Thyroid gland (tissue), 4 donors: ENCODE measurements around the gene TTYH1. TPM values are rescaled to one million over a fixed set of nuclear protein-coding genes. Genes with fewer than 3 reads are reported as not detected.

Source experiments
- DNase-seq, 2 donors: peaks; one replicate each; pipeline ENCODE4 v3.0.0-alpha.2; 2019
- H3K27ac ChIP-seq, 3 donors: fragments of 200-600 bp; sonication (generic); 1 replicate in 2 of 3; 2 replicates in 1 of 3; pipeline ENCODE4 v1.5.1; 2016 to 2019; ENCODE audit warnings: mild to moderate bottlenecking in 1 of 3, moderate library complexity in 1 of 3
- H3K27me3 ChIP-seq: fragments of 200-600 bp; sonication (generic); one replicate; pipeline ENCODE4 v1.5.1; 2019
- H3K36me3 ChIP-seq, 2 donors: fragments of 200-600 bp; sonication (generic); one replicate each; pipeline ENCODE4 v1.5.1; 2016 to 2019
- H3K4me1 ChIP-seq, 2 donors: fragments of 200-600 bp; sonication (generic); one replicate each; pipeline ENCODE4 v1.5.1; 2017 to 2019
- H3K4me3 ChIP-seq, 3 donors: fragments of 200-600 bp; sonication (generic); replicated peaks in 1 of 3; 1 replicate in 2 of 3; 2 replicates in 1 of 3; pipeline ENCODE4 v1.5.1; 2016; ENCODE audit warnings: mild to moderate bottlenecking in 1 of 3
- H3K9me3 ChIP-seq: fragments of 200-600 bp; sonication (generic); one replicate; pipeline ENCODE4 v1.5.1; 2017
- POLR2A ChIP-seq, 2 donors: fragments of 450-650 bp; IDR thresholded peaks; one replicate each; pipeline ENCODE4 v1.6.1; 2017; ENCODE audit warnings: antibody characterized with exemption in 2 of 2, mild to moderate bottlenecking in 2 of 2, moderate library complexity in 1 of 2
- WGBS, 2 donors: methylation state at CpG; one replicate each; pipeline ENCODE4 v1.1.5; 2017; 5-methylcytosine and 5-hydroxymethylcytosine counted together
- intact Hi-C: fragments of 100-400 bp; cut with DNase I; formaldehyde crosslinking; loops from one replicate; pipeline ENCODE4 v1.15.1; 2023
- small RNA-seq: library from RNA; depleted of rRNA; stranded (forward); fragments of <200 nt; gene quantifications from one replicate; pipeline ENCODE3, GENCODE V24; 2016
- total RNA-seq, 4 donors: library from RNA; depleted of rRNA; stranded (reverse); fragments of >200 nt; gene quantifications; one replicate each; pipeline ENCODE4 v1.2.3, GENCODE V29; 2016
- TF ChIP-seq, protein P1 (sequence below), 6 experiments: fragments of 200-600 bp in 3 of 6; fragments of 450-650 bp in 3 of 6; sonication (generic) in 3 of 6; IDR thresholded peaks; one replicate each; pipeline ENCODE4 v1.5.1; 2016 to 2019; ENCODE audit warnings: antibody characterized with exemption in 6 of 6, mild to moderate bottlenecking in 2 of 6, inconsistent platforms in 1 of 6, moderate library complexity in 1 of 6

The TTYH1 gene
- total RNA-seq, 4 donors from 2014 or later = 0.45 to 0.94 TPM; not detected in 2

DNA sequence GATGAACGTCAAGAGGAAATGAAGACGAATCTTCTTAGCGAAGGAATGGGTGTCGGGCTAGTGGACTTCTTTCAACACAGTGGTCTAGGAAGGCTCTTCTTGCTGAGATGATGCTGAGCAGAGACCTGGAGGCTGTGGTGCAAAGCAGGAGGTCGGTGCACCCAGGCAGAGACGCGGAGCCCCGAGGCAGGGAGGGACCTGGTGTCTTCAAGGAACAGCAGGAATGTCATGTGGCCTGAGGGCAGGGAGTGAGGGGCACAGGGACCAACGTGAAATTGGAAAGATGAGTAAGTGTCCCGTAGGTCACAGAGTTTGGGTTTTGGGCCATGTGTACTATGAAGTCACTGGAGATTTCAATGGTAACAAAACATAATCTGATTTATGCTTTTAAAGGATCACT, 69.2 kb downstream of the TTYH1 start:
- no peaks in the 10 kb centered on the region for H3K36me3 ChIP-seq
- 76 to 78% methylated on average over 10 of the region's 10 CpGs for WGBS, 2 donors
- H3K27me3 ChIP-seq = no peaks in the 10 kb centered on the region
- no peak overlapping the region for H3K4me3 ChIP-seq
- H3K9me3 ChIP-seq = no peaks in the 10 kb centered on the region
- no peak overlapping the region for H3K27ac ChIP-seq
- intact Hi-C loops = no loop called here
- TF ChIP-seq POLR2A (IDR thresholded peaks at IDR 0.05) = no peak
- TF ChIP-seq, protein P1, sequence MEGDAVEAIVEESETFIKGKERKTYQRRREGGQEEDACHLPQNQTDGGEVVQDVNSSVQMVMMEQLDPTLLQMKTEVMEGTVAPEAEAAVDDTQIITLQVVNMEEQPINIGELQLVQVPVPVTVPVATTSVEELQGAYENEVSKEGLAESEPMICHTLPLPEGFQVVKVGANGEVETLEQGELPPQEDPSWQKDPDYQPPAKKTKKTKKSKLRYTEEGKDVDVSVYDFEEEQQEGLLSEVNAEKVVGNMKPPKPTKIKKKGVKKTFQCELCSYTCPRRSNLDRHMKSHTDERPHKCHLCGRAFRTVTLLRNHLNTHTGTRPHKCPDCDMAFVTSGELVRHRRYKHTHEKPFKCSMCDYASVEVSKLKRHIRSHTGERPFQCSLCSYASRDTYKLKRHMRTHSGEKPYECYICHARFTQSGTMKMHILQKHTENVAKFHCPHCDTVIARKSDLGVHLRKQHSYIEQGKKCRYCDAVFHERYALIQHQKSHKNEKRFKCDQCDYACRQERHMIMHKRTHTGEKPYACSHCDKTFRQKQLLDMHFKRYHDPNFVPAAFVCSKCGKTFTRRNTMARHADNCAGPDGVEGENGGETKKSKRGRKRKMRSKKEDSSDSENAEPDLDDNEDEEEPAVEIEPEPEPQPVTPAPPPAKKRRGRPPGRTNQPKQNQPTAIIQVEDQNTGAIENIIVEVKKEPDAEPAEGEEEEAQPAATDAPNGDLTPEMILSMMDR (IDR thresholded peaks at IDR 0.05) = no peak
- H3K4me1 ChIP-seq = no peaks in the 10 kb centered on the region
- no peak for DNase-seq

DNA sequence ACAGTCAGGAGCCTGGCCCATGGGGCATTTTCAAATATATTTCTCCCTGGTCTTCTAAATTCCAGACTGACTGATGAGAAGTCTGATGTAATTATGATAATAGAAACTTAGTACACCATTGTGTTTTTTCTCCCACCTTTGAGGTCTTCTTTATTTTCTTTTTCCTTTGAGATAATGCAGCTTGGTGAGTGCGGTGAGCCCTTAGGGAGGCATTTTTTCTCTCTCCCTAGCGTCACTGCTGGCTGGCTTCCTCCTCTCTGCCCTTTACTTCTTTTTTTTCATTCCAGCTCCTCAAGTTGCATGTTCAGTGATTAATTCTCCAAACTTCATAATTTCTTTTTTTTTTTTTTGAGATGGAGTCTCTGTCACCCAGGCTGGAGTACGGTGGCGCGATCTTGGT, 70.6 kb downstream of the TTYH1 start:
- intact Hi-C loops = no loop called here
- Histone ChIP-seq H3K27me3 (no peaks in the 10 kb centered on the region), H3K27ac (no peak overlapping the region), H3K4me1 (no peaks in the 10 kb centered on the region), H3K36me3 (no peaks in the 10 kb centered on the region), H3K4me3 (no peak overlapping the region), H3K9me3 (no peaks in the 10 kb centered on the region)
- no peak for DNase-seq
- WGBS, 2 donors = 70 to 71% methylated on average over 5 of the region's 5 CpGs
- TF ChIP-seq, protein P1 (IDR thresholded peaks at IDR 0.05) = no peak
- no peak for TF ChIP-seq POLR2A (IDR thresholded peaks at IDR 0.05)

Small RNAs within 50 kb of the gene (small RNA-seq; reads per million reads assigned to genes)
- gene AC245884.3 = not detected

Other genes with a start within 250 kb of the TTYH1 start
- 10 to 100 TPM; 42.6 to 91.7 (median 68.5) TPM for gene TMC4, start 242.3 kb upstream of the TTYH1 start, total RNA-seq
- gene MBOAT7, start 225.9 kb upstream of the TTYH1 start, total RNA-seq = 100 to 1,000 TPM in 1 of 4 donors, 10 to 100 TPM in 3; 47.3 to 101 (median 69.0) TPM
- 100 to 1,000 TPM in 1 of 4 donors, 10 to 100 TPM in 3; 58.1 to 102 (median 82.0) TPM for gene TSEN34, start 224.2 kb upstream of the TTYH1 start, total RNA-seq
- 1,000 to 10,000 TPM; 1,847 to 2,152 (median 2,039) TPM for gene RPS9, start 214.6 kb upstream of the TTYH1 start, total RNA-seq
- gene LILRB3, start 192.5 kb upstream of the TTYH1 start, total RNA-seq = 10 to 100 TPM in 2 of 4 donors, 1 to 10 TPM in 1, under 1 TPM in 1; 0.56 to 16.1 (median 10.1) TPM
- 1 to 10 TPM in 2 of 4 donors, under 1 TPM in 1, not detected in 1; 0.46 to 1.6 (median 1.1) TPM for gene LILRA6, start 172.7 kb upstream of the TTYH1 start, total RNA-seq
- 10 to 100 TPM in 1 of 4 donors, 1 to 10 TPM in 3; 2.0 to 11.4 (median 5.9) TPM for gene LILRB5, start 158.2 kb upstream of the TTYH1 start, total RNA-seq
- gene LILRB2, start 134.4 kb upstream of the TTYH1 start, total RNA-seq = 1 to 10 TPM in 2 of 4 donors, under 1 TPM in 2; 0.67 to 2.0 (median 1.1) TPM
- gene LILRA5, start 102.3 kb upstream of the TTYH1 start, total RNA-seq = under 1 TPM in 2 of 4 donors, not detected in 2; 0.45 to 0.81 TPM
- not detected for gene LILRA4, start 76.3 kb upstream of the TTYH1 start, total RNA-seq
- 10 to 100 TPM in 2 of 4 donors, 1 to 10 TPM in 2; 3.1 to 14.5 (median 8.7) TPM for gene LAIR1, start 50.5 kb upstream of the TTYH1 start, total RNA-seq
- 100 to 1,000 TPM; 124 to 219 (median 157) TPM for gene LENG8, start 33.7 kb downstream of the TTYH1 start, total RNA-seq
- gene LENG9, start 48.3 kb downstream of the TTYH1 start, total RNA-seq = 1 to 10 TPM; 1.3 to 4.6 (median 3.2) TPM
- 10 to 100 TPM in 2 of 4 donors, 1 to 10 TPM in 2; 1.8 to 18.7 (median 12.1) TPM for gene CDC42EP5, start 57.8 kb downstream of the TTYH1 start, total RNA-seq
- not detected for gene LAIR2, start 87.4 kb downstream of the TTYH1 start, total RNA-seq
- gene LILRA2, start 158.3 kb downstream of the TTYH1 start, total RNA-seq = 1 to 10 TPM in 2 of 4 donors, under 1 TPM in 2; 0.24 to 1.4 (median 0.83) TPM
- under 1 TPM in 1 of 4 donors, not detected in 3; 0.54 TPM for gene LILRA1, start 178.2 kb downstream of the TTYH1 start, total RNA-seq
- gene LILRB1, start 215.0 kb downstream of the TTYH1 start, total RNA-seq = 1 to 10 TPM in 1 of 4 donors, under 1 TPM in 3; 0.13 to 1.5 (median 0.44) TPM
- gene LILRB4, start 247.5 kb downstream of the TTYH1 start, total RNA-seq = 1 to 10 TPM; 2.7 to 6.2 (median 3.7) TPM